ENCODE data around the gene STMN3. TPM values are rescaled to one million over a fixed set of nuclear protein-coding genes. Genes with fewer than 3 reads are reported as not detected.
A peak's percentile ranks its signal among the peaks of the same experiment; 100 is the strongest.
"Not testable (repeated sequence)": the region's sequence is repeated elsewhere in the genome, so short reads cannot be mapped to it uniquely, and the experiment has no call there.

Gene STMN3
- total RNA-seq, 1 donor from 2014 or later: 8.8 TPM

DNA sequence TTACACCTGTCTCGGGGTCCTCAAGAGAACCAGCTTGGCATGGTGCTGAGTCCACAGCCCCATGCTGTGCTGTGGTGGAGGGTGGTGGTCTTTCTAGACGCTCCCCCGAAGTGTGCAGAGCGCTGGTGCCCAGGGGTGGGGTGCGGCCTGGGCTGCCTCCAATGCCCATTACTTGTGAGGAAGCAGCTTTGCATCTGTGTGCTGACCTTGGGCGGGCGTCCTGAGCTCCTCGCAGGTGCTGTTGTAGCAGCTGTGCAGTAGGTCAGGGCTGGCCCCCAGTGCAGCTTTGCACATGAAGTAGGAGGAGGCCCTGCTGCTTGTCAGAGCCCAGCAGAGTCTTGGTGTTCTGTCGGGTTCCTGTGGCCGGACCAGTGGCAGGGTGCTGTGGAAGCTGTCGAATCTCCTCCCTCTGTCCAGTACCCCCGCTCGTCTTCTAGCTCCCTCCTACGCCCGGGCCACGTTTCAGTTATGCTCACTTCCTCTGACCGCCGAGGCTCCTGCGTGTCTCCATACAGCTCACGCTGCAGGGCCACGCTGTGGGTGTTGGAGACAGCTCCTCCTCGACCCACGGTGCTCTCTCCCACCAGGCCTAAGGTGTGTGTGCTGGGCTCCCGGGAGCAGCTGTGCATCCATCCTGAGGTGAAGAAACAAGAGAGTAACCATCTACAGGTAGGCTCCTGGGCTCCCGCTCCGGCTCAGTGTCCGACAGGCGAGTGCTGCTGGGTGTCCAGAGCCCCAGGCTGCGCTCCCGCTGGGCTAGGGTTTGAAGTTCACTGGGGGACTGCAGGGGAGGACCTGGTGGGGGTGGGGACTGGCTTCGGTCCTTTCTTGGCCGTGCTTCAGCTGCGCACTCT lies 9.0 kb upstream of the STMN3 start:
- intact Hi-C loops (cut with DNase I): no loop called here
- DNase-seq (ENCODE audit: low spot score): no peak

DNA sequence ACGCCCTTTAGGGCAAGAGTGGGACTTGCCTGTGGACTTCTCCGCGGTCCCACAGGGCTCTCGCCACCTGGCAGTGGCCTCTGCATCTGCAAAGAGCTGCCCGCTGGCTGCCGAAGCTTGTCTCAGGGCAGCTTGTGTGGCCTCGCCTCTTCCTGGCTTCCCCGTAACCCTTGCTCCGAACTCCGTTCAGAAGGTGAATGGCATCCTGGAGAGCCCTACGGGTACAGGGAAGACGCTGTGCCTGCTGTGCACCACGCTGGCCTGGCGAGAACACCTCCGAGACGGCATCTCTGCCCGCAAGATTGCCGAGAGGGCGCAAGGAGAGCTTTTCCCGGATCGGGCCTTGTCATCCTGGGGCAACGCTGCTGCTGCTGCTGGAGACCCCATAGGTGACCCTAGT lies 7.9 kb upstream of the STMN3 start:
- DNase-seq (ENCODE audit: low spot score): no peak
- intact Hi-C loops (cut with DNase I): no loop called here

DNA sequence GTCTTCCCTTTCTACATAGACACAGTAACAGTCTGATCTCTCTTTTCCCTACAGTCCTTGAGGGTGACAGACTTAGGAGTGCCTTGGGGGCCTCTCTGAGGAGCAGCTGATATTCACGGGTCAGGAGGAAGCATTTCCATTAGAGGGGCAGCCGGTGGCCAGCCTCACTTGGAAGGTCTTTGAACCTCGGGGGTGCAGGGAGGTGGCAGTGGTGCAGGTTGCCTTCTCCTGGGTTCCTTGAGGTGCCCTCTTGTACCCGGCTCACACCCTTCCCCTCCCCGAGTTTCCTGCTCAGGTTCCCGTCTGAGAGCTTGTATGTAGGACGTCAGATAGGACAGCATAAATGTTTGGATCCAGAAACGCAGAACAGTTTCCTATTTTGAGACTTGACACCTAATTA lies 7.4 kb upstream of the STMN3 start:
- no peak for DNase-seq (ENCODE audit: low spot score)
- intact Hi-C loops (cut with DNase I): no loop called here

DNA sequence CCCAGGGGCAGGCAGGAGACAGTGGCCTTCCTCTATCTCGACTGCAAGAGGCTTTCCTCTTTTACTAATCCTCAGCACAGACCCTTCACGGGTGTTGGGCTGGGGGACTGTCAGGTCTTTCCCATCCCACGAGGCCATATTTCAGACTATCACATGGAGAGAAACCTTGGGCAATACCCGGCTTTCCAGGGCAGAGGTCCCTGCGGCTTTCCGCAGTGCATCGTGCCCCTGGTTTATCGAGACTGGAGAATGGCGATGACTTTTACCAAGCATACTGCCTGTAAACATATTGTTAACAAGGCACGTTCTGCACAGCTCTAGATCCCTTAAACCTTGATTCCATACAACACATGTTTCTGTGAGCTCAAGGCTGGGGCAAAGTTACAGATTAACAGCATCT lies 7.0 kb upstream of the STMN3 start:
- DNase-seq (ENCODE audit: low spot score); intact Hi-C loops (cut with DNase I): not testable (repeated sequence)

DNA sequence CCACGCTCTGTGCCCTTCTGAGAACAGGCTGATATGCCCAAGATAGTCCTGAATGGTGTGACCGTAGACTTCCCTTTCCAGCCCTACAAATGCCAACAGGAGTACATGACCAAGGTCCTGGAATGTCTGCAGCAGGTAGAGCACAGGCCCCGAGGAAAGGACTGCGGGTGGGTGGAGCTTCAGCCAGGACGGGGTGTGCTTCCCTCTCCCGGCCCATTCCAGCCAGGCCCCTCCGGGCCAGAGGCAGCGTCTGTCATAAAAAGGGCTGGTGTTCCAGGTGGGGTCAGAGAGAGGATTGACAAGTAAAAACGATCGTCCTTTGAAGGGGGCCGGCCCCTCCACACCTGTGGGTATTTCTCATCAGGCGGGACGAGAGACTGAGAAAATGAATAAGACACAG lies 6.1 kb upstream of the STMN3 start:
- no peak for DNase-seq (ENCODE audit: low spot score)
- intact Hi-C loops (cut with DNase I): loop anchor here (2.0 kb wide), 1 partner anchor 49 kb away; the partner anchor contains the start of gene ZGPAT

DNA sequence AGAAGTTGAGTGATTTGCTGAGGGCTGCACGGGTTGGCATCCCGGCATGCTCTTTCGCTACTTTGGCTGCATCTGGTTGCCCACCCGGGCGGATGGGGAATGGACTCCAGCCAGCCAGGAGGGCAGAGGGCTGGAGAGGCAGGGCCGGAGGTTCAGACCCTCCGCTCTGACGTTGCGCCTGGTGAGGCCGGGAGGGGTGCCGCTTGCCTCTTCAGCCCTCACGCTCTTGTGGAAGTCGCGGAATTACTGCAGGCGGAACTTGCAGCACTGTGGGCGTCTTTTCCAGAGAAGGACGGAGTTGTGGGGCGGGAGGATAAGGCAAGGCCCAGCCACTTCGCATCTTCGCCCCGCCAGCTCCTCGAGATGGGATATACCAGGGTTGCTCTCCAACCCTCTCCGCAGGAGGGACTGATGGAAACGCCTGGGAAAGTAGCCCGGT lies 5.5 kb upstream of the STMN3 start:
- intact Hi-C loops (cut with DNase I): loop anchor here (1.0 to 2.0 kb wide), 2 partner anchors 32 to 50 kb away; partner anchors contain the start of gene ZGPAT
- no peak for DNase-seq (ENCODE audit: low spot score)

DNA sequence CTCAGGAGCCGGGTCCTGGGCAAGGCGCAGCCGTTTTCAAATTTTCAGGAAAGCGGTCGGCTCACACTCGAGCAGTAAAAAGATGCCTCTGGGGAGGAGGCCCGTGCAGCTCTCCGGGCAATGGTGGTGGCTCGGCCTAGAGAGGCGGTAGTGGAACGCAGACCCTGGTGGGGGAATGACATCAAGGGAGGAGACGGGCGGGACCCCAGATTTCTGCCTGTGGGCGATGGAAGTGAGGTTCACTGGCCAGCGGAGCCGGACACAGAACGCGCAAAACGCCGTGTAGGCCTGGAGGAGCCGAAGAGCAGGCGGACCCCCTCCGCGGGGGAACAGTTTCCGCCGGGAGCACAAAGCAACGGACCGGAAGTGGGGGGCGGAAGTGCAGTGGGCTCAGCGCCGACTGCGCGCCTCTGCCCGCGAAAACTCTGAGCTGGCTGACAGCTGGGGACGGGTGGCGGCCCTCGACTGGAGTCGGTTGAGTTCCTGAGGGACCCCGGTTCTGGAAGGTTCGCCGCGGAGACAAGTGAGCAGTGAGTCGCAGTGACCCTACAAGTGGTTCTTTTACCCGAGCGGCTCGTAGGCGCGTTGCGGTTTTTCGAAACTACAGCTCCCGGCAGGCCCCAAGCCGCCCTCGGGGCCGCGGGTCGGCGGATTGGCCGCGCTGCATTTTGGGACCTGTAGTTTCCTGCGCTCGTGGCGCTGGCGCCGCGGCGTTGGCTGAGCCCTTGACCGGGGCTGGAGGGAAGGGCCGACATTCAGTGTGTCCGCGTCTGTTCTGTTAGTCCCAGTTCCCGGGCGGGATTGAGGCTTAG lies 4.9 kb upstream of the STMN3 start, which contains the start of gene RTEL1:
Gene RTEL1 (plus strand): TSS at position 376 of the 812 bp plus-strand sequence. CDS start 1,091 bp downstream, outside the sequence.
- peak; percentile 97 for DNase-seq (ENCODE audit: low spot score)
- intact Hi-C loops (cut with DNase I): loop anchor here (1.0 to 2.0 kb wide), 2 partner anchors 32 to 51 kb away; partner anchors contain the start of gene ZGPAT

DNA sequence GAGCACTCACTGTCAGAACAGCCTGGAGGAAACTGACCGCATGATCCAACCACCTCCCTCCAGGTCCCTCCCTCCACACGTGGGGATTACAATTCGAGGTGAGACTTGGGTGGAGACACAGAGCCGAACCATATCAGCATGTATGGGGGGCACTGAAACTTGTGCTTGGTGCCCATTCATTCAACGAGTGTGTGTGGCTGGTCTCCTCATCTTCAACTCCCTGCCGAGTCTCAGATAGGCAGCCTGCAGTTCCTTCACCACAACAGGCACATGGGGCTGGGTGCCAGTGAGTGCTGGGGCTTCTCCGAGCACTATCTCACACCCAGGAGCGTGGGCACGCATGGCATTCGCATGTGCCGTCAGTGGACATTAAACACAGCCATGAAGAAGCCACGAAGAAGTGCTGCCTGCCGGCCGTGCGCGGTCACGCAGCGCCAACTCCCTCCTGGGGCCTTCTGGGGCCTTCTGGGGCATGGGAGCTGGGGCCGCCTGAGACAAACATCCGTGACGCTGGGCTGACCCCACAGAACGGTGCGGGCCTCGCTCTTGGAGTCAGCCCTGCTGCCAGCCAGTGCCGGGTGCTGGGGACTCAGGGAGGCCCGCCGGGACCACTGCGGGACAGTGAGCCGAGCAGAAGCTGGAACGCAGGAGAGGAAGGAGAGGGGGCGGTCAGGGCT lies 4.2 kb upstream of the STMN3 start:
- DNase-seq (ENCODE audit: low spot score): no peak
- intact Hi-C loops (cut with DNase I): no loop called here

DNA sequence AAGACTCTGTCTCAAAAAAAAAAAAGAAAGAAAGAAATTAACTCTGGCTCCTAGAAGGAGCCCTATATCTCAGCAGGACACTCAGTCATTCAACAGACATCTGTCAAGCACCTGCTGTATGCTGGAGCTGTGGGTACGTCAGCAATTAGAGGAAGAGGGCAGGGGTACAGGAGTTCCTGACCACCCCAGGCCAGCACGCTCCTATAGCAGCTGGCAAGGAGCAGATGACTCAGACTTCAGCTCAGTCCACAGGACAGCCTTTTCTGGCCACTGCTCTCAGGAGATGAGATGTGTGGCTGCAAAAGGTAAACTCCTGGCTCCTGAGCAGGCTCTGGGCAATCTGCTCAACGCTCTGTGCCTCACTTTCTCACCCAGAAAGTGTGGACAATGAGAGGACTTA lies 3.2 kb upstream of the STMN3 start:
- DNase-seq (ENCODE audit: low spot score): no peak
- intact Hi-C loops (cut with DNase I): no loop called here

DNA sequence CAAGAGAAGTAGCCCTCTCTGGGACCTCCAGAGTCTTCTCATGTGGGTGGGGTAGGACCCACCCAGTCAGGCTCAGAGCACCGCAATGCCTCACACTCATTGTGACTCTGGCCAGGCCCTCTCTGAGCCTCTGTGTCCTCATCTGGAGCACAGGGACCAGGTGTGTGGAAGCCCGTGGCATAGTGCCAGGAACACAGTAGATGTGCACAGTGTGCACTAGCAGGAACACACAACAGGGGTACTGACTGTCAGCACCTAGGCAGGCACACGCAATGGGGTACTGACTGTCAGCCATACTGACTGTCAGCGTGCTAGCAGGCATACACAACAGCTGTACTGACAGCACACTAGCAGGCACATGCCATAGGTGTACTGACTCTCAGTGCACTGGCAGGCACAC lies 2.0 kb upstream of the STMN3 start:
- no peak for DNase-seq (ENCODE audit: low spot score)

DNA sequence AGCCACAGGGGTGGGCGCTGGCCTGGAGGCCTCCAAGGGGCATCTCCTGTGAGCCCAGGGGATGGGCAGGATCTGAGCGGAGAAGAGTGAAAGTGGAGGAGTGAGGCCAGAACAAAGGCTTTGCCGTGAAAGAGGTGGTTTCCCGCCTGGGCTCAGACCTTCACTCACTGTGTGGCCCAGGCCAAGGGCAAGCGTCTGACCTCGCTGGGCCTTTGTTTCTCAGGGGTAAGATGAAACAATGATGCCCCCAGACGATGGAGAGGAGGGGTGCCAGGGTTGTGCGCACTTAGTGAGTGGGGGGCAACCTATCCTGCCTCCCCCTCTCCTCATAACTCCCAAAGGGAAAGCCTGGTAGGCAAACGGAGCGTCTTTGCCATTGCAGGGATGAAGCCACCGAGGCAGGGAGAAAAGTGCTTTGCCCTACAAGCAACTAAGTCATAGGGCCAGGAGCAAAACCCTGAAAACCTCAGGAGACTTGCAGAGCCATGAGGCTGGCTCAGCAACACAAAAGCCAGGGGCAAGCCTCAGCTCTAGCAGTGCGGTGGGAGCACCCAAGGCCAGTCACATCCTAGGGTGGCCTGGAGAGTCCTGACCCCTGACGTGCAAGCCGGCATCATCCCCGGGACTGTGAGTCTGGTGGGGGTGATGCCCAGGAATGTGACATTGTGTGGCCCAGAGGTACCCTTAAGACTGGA lies 897 bp upstream of the STMN3 start:
- DNase-seq (ENCODE audit: low spot score): no peak
- intact Hi-C loops (cut with DNase I): no loop called here

More for the DNA sequence above, 2.0 kb upstream of the STMN3 start:
- intact Hi-C loops (cut with DNase I): no loop called here

DNA sequence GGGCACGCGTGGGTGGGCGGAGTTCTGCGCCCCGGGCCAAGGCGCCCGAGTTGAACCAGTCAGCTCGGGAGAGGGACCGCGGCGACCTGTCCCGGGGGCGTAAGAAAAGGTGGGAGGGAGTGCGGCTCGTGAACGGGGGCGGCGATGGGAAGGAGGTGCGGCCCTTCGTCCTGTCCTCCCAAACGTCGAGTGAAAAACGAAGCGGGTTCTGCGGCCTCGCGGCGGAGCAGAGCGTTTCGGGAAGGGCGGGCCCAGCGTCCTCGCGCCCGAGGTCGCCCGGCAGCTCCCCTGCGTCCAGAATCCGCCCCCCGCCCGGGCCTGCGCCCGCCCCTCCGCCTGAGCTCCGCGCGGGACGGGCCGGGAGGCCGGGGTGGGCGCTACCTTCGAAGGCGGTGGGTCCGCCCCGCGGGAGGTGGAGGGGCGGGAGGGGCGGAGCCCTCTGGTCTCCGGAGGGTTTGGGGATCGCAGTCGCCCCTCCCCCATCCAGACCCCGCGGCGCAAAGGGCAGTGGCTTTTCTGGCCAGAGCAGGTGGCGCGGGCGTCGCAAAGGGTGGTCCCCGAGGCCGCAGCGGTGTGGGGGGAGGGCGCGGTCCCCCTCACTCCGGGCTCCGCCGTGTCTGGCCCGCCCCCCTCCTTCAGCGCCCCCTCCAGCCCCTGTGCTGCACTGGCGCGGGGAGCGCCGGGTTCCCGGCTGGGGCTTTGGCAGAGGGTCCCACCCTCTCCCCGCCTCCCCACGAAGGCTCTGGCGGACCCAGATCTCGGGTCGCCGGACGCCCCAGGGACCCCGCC lies 838 bp downstream of the STMN3 start:
- no peak for DNase-seq (ENCODE audit: low spot score)
- intact Hi-C loops (cut with DNase I): no loop called here

DNA sequence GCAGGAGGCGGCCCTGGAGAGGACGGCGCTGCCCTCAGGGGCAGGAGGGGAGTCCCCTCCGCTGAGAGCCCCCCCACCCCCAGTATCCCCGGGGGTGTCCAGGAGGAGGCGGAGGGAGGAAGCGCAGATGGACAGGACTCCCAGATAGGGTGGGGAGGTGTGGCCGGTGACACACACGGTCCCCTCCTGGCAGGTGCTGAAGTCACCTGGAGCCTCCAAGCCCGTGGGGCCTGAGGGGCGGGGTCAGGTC lies 1.4 kb downstream of the STMN3 start:
- intact Hi-C loops (cut with DNase I): no loop called here
- DNase-seq (ENCODE audit: low spot score): no peak

DNA sequence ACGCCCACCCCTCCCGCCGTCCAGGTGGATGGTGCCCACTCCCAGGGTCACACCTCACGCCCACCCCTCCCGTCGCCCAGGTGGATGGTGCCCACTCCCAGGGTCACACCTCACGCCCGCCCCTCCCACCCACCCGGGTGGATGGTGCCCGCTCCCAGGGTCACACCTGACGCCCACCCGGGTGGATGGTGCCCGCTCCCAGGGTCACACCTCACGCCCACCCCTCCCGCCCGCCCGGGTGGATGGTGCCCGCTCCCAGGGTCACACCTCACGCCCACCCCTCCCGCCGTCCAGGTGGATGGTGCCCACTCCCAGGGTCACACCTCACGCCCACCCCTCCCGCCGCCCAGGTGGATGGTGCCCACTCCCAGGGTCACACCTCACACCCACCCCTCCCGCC lies 2.7 kb downstream of the STMN3 start:
- intact Hi-C loops (cut with DNase I); DNase-seq (ENCODE audit: low spot score): not testable (repeated sequence)

DNA sequence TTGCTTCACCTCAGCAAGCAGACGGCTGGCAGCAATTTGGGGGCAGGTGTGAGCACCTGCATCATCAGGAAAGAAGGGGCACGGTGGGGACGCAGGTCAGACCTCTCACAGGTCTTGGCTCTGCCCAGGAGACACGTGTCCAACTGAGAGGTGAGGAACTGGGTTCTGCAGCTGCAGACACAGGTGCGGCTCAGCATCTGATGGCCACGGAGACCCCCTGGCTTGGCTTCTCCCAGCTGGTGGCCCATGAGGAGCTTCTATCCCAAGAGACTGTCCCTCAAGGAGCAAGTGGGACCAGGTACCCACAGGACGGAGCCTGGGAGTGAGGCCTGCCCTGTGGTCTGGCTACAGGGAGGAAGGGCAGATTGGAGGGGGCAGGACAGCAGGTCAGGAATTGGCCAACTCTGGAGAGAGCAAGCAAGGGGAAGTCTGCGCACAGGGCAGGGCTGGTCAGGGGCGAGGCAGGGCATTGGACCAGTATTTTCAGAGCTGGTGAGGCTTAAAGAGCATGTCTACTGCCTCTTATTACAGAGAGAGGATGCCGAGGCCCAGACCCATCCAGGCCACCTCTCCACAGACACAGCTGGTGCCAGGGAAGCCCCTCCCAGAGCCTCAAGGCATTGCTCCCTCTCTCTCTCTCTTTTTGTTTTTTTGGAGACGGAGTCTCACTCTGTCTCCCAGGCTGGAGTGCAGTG lies 4.2 kb downstream of the STMN3 start:
- DNase-seq (ENCODE audit: low spot score): no peak
- intact Hi-C loops (cut with DNase I): no loop called here

DNA sequence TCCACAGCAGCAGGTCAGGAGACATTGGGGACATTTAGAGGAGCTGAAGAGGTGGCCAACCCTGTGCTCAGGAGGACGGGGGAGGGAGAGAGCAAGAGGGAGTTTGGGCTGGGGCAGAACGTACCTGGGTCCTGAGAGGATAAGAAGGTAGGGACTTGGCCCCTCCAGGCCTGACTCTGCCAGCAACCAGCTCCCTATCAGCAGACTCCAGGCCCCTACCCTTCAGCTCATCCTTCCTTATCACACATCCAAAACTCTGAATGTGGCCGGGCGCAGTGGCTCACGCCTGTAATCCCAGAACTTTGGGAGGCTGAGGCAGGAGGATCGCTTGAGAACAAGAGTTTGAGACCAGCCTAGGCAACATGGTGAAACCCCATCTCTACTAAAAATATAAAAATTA lies 5.0 kb downstream of the STMN3 start:
- intact Hi-C loops (cut with DNase I): no loop called here
- no peak for DNase-seq (ENCODE audit: low spot score)

DNA sequence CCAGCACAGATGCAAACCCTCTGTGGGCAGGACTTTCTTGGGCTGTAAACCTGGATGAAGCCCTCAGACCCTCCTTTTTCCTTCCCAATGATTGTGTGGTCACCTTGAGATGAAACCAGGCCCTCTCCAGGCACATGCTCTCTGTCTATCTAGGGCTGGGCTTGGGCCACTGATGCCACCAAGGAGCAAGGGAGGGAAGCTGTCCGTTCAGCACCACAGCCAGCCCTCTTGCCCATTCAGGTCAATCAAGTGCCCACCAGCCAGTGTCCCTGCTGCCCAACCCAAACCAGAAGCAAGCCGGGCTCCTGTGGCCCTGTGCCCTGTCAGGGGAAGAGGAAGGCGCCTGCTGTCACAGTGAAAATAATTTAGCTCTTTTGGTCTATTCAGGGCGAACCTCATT lies 8.0 kb downstream of the STMN3 start:
- intact Hi-C loops (cut with DNase I): no loop called here
- DNase-seq (ENCODE audit: low spot score): no peak

DNA sequence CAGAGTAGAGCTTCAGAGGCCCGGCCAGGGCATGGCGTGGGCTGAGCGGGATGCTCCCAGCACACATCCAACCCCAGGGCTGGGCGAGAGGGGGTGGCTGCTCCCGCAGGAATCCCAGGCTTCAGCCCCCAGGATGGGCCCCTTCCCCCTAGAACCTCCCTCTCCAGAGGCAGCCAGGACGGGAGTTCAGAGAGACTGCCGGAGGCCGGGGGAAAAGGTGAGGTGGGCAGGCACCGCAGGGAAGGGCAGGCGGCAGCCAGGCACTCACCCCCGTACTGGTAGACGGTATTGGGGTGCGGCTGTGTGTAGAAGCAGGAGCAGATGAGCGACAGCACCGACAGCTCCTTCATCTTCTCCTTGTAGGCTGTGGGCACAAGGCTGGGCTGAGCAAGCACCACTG lies 9.3 kb downstream of the STMN3 start:
- intact Hi-C loops (cut with DNase I): no loop called here
- no peak for DNase-seq (ENCODE audit: low spot score)
